Measurements from ENCODE around the gene FBLN1. TPM values are rescaled to one million over a fixed set of nuclear protein-coding genes. Genes with fewer than 3 reads are reported as not detected.

Gene FBLN1
- total and polyA plus RNA-seq, 2 experiments from 2014 or later, result 137 to 304 TPM

GRCh38 chr22:45645150-45645525 lies 142.5 kb downstream of the FBLN1 start:
- Histone ChIP-seq H3K79me2 (ENCODE audit: insufficient read depth) (no peaks in the 10 kb centered on the region), H3K27me3 (replicated peaks; ENCODE audit: insufficient read depth) (no peaks in the 10 kb centered on the region), H2AFZ (peak overlapping the region; percentile 54), H4K20me1 (ENCODE audit: insufficient read depth) (no peaks in the 10 kb centered on the region), H3K4me3 (no peak overlapping the region), H3F3A (ENCODE audit: insufficient read depth) (0 out of 2 replicates have a peak, but pooled peaks cover 8% of the 10 kb centered on the region), H3K27ac (no peak overlapping the region), H3K4me2 (ENCODE audit: unreplicated experiment) (no peak overlapping the region), H3K9me3 (ENCODE audit: low read depth) (no peaks in the 10 kb centered on the region), H3K4me1 (ENCODE audit: insufficient read depth) (no peaks in the 10 kb centered on the region), H3K9ac (no peak overlapping the region), H3K9me2 (ENCODE audit: insufficient read depth) (no peaks in the 10 kb centered on the region), H3K36me3 (ENCODE audit: low read depth) (no peaks in the 10 kb centered on the region)
- 36 to 40% methylated on average over 14 to 16 of the region's 16 CpGs for WGBS, 2 experiments (ENCODE audit: low coverage in 1 of 2, low lambda C conversion rate in 2 of 2, missing lambda C conversion rate in 2 of 2)
- in situ Hi-C loops (cut with MboI), result loop anchor here (10.0 kb wide), 1 partner anchor 340 kb away; no protein-coding TSS in a partner anchor
- TF ChIP-seq EZH2phosphoT487 (IDR thresholded peaks at IDR 0.05; ENCODE audit: insufficient read depth, low read depth), result no peak
- no peak for TF ChIP-seq EZH2 (IDR thresholded peaks at IDR 0.05; ENCODE audit: insufficient read depth, poor library complexity, severe bottlenecking)
- no peak for DNase-seq

- Histone ChIP-seq H3K4me3 (no peak overlapping the region), H3K9ac (no peak overlapping the region), H2AFZ (peak overlapping the region; percentile 54), H3K36me3 (ENCODE audit: low read depth) (no peaks in the 10 kb centered on the region), H4K20me1 (ENCODE audit: insufficient read depth) (no peaks in the 10 kb centered on the region), H3K27ac (no peak overlapping the region), H3K4me1 (ENCODE audit: insufficient read depth) (no peaks in the 10 kb centered on the region), H3K4me2 (ENCODE audit: unreplicated experiment) (peak overlapping the region; percentile 20), H3K27me3 (replicated peaks; ENCODE audit: insufficient read depth) (no peaks in the 10 kb centered on the region), H3K9me3 (ENCODE audit: low read depth) (no peaks in the 10 kb centered on the region), H3K9me2 (ENCODE audit: insufficient read depth) (no peaks in the 10 kb centered on the region), H3F3A (ENCODE audit: insufficient read depth) (0 out of 2 replicates have a peak, but pooled peaks cover 8% of the 10 kb centered on the region), H3K79me2 (ENCODE audit: insufficient read depth) (no peaks in the 10 kb centered on the region)
- WGBS, 2 experiments (ENCODE audit: low coverage in 1 of 2, low lambda C conversion rate in 2 of 2, missing lambda C conversion rate in 2 of 2), result 28 to 48% methylated on average over 27 to 29 of the region's 54 CpGs
- peak; percentile 78 for DNase-seq
- no peak for TF ChIP-seq EZH2 (IDR thresholded peaks at IDR 0.05; ENCODE audit: insufficient read depth, poor library complexity, severe bottlenecking)
- no peak for TF ChIP-seq EZH2phosphoT487 (IDR thresholded peaks at IDR 0.05; ENCODE audit: insufficient read depth, low read depth)
- in situ Hi-C loops (cut with MboI), result loop anchor here (10.0 kb wide), 1 partner anchor 339 kb away; no protein-coding TSS in a partner anchor
Measured at GRCh38 chr22:45645526-45646414, 143.1 kb downstream of the FBLN1 start.

- no peak overlapping the region for H3K9ac ChIP-seq
- H3K4me2 ChIP-seq (ENCODE audit: unreplicated experiment), result no peak overlapping the region
- H4K20me1 ChIP-seq (ENCODE audit: insufficient read depth), result no peaks in the 10 kb centered on the region
- H2AFZ ChIP-seq, result no peak overlapping the region
- no peaks in the 10 kb centered on the region for H3K79me2 ChIP-seq (ENCODE audit: insufficient read depth)
- H3K27ac ChIP-seq, result no peak overlapping the region
- H3F3A ChIP-seq (ENCODE audit: insufficient read depth), result 0 out of 2 replicates have a peak, but pooled peaks cover 7% of the 10 kb centered on the region
- in situ Hi-C loops (cut with MboI), result loop anchor here (10.0 kb wide), 1 partner anchor 337 kb away; no protein-coding TSS in a partner anchor
- H3K27me3 ChIP-seq (replicated peaks; ENCODE audit: insufficient read depth), result no peaks in the 10 kb centered on the region
- WGBS, 2 experiments (ENCODE audit: low coverage in 1 of 2, low lambda C conversion rate in 2 of 2, missing lambda C conversion rate in 2 of 2), result 93 to 95% methylated on average over 18 of the region's 18 CpGs
- no peaks in the 10 kb centered on the region for H3K9me3 ChIP-seq (ENCODE audit: low read depth)
- no peaks in the 10 kb centered on the region for H3K4me1 ChIP-seq (ENCODE audit: insufficient read depth)
- H3K36me3 ChIP-seq (ENCODE audit: low read depth), result no peaks in the 10 kb centered on the region
- no peak for DNase-seq
- H3K4me3 ChIP-seq, result no peak overlapping the region
- no peaks in the 10 kb centered on the region for H3K9me2 ChIP-seq (ENCODE audit: insufficient read depth)
- TF ChIP-seq EZH2 (IDR thresholded peaks at IDR 0.05; ENCODE audit: insufficient read depth, poor library complexity, severe bottlenecking), result no peak
- no peak for TF ChIP-seq EZH2phosphoT487 (IDR thresholded peaks at IDR 0.05; ENCODE audit: insufficient read depth, low read depth)
Measured at GRCh38 chr22:45647532-45648225, 145.0 kb downstream of the FBLN1 start.

GRCh38 chr22:45648301-45649117 lies 145.8 kb downstream of the FBLN1 start:
- no peaks in the 10 kb centered on the region for H3K36me3 ChIP-seq (ENCODE audit: low read depth)
- no peak for DNase-seq
- H4K20me1 ChIP-seq (ENCODE audit: insufficient read depth), result no peaks in the 10 kb centered on the region
- no peaks in the 10 kb centered on the region for H3K9me2 ChIP-seq (ENCODE audit: insufficient read depth)
- H3K9ac ChIP-seq, result no peak overlapping the region
- H3K9me3 ChIP-seq (ENCODE audit: low read depth), result no peaks in the 10 kb centered on the region
- no peak overlapping the region for H3K4me2 ChIP-seq (ENCODE audit: unreplicated experiment)
- TF ChIP-seq EZH2phosphoT487 (IDR thresholded peaks at IDR 0.05; ENCODE audit: insufficient read depth, low read depth) (no peak), EZH2 (IDR thresholded peaks at IDR 0.05; ENCODE audit: insufficient read depth, poor library complexity, severe bottlenecking) (no peak)
- H3K4me3 ChIP-seq, result no peak overlapping the region
- in situ Hi-C loops (cut with MboI), result loop anchor here (10.0 kb wide), 1 partner anchor 336 kb away; no protein-coding TSS in a partner anchor
- no peaks in the 10 kb centered on the region for H3F3A ChIP-seq (ENCODE audit: insufficient read depth)
- WGBS, 2 experiments (ENCODE audit: low coverage in 1 of 2, low lambda C conversion rate in 2 of 2, missing lambda C conversion rate in 2 of 2), result 91 to 92% methylated on average over 23 to 24 of the region's 24 CpGs
- no peak overlapping the region for H2AFZ ChIP-seq
- no peak overlapping the region for H3K27ac ChIP-seq
- H3K4me1 ChIP-seq (ENCODE audit: insufficient read depth), result no peaks in the 10 kb centered on the region
- no peaks in the 10 kb centered on the region for H3K79me2 ChIP-seq (ENCODE audit: insufficient read depth)
- H3K27me3 ChIP-seq (replicated peaks; ENCODE audit: insufficient read depth), result no peaks in the 10 kb centered on the region

All from GM23248 (cell line).